ENCODE measurements around the gene CNDP1.

Gene CNDP1

DNA sequence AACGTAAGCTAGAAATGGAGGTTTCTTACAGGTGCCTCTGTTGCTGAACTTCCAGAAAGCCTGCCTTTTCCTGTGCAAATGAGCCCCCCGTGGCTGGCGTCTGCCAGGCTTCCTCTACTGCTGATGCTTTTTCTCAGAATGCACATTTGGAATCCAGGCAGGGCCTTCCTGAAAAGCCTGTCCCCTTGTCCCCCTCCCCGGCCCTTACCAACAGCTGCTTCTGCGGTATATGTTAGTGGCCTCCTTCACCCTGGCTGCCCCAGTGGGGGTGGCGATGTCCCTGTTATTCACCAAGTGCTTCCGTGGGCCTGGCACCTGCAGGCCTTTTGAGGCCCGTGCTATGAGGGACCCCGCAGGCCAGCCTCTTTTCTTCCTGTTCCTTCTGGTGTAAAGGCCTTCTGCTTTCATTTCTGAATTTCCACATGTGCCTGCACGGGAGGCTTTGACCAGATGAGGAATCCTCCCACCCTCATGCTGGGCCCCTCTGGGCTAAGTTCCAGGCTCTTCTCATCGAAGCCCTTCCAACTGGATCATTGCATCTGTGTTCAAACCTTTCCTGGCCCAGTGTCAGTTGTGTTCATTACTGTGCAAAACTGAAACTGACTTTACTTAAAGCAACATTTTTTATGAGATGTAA is 27.7 kb upstream of the CNDP1 start:
- Histone ChIP-seq H3K36me3 (ENCODE audit: control insufficient read depth, insufficient read depth, low read length) (peaks cover 79% of the 10 kb centered on the region), H3K9me3 (ENCODE audit: control insufficient read depth, low read length) (no peaks in the 10 kb centered on the region), H3K27ac (ENCODE audit: insufficient read depth, low read length, poor library complexity, severe bottlenecking) (no peak overlapping the region), H3K27me3 (replicated peaks; ENCODE audit: control insufficient read depth, insufficient read depth, low read length, poor library complexity, severe bottlenecking) (no peaks in the 10 kb centered on the region), H3K4me1 (ENCODE audit: control insufficient read depth, insufficient read depth, low read length, poor library complexity, severe bottlenecking) (no peaks in the 10 kb centered on the region), H3K4me3 (ENCODE audit: insufficient read depth, low read depth, low read length, poor library complexity, severe bottlenecking) (no peak overlapping the region)
- DNase-seq, result no peak

DNA sequence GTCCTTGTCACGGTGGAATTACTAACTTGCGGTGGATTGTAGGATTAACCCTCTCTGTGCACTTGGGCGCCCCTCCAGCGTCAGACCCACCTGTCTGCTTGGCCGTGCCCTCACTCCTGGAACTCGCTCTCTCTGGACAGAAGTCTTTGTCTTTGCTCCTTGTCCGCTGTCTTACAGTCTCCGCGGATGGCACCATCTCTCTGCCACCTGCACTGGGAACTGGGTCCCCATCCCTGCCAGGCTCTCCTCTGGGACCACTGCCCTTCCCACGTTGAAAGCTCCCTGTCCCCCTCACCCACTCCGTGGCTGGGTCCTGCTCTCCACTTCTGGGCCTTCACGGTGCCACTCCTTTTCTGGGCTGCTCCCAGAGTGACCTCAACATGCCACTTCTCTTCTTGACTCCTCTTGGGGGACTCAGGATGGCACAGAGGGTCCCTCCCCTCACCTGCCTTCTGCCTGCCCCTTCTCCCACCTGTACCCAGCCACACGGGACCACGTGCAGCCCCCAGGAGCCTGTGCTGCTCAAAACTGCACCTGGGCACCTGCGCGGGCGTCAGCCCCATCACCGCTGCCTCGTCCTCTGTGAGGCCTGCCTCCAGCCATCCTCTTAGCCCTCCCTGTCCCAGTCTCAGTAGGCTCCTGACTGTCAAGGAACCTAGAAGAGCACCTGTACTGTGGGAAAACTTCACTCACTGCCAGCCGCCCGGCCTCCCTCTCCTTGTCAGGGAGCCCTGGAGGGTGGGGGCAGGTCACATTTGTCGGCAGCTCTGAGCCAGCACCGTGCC is 27.0 kb upstream of the CNDP1 start:
- H3K27me3 ChIP-seq (replicated peaks; ENCODE audit: control insufficient read depth, insufficient read depth, low read length, poor library complexity, severe bottlenecking), result no peaks in the 10 kb centered on the region
- H3K36me3 ChIP-seq (ENCODE audit: control insufficient read depth, insufficient read depth, low read length), result peaks cover 84% of the 10 kb centered on the region
- H3K9me3 ChIP-seq (ENCODE audit: control insufficient read depth, low read length), result no peaks in the 10 kb centered on the region
- H3K4me1 ChIP-seq (ENCODE audit: control insufficient read depth, insufficient read depth, low read length, poor library complexity, severe bottlenecking), result no peaks in the 10 kb centered on the region
- DNase-seq, result no peak
- no peak overlapping the region for H3K4me3 ChIP-seq (ENCODE audit: insufficient read depth, low read depth, low read length, poor library complexity, severe bottlenecking)
- H3K27ac ChIP-seq (ENCODE audit: insufficient read depth, low read length, poor library complexity, severe bottlenecking), result no peak overlapping the region

DNA sequence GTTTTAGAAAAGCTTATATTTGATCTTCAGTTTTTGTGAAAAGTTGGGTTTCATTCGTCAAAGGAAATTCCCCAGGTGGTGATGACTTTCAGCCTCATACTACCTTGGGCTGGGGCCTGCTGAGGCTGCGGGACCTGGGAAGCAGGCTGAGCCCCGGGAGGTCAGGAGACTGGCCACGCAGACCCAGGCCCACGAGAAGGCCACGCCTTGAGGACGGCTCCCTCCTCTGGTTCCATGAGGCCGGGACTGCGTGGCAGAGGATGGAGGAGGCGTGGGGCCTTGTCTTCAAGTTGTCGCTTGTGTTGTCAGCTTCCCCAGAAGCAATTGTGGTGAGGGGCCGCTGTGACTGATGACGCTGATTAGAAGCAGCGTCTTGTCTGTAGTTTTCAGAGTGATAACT is 26.4 kb upstream of the CNDP1 start:
- H3K9me3 ChIP-seq (ENCODE audit: control insufficient read depth, low read length), result no peaks in the 10 kb centered on the region
- H3K27me3 ChIP-seq (replicated peaks; ENCODE audit: control insufficient read depth, insufficient read depth, low read length, poor library complexity, severe bottlenecking), result no peaks in the 10 kb centered on the region
- H3K27ac ChIP-seq (ENCODE audit: insufficient read depth, low read length, poor library complexity, severe bottlenecking), result no peak overlapping the region
- no peak overlapping the region for H3K4me3 ChIP-seq (ENCODE audit: insufficient read depth, low read depth, low read length, poor library complexity, severe bottlenecking)
- DNase-seq, result no peak
- H3K4me1 ChIP-seq (ENCODE audit: control insufficient read depth, insufficient read depth, low read length, poor library complexity, severe bottlenecking), result no peaks in the 10 kb centered on the region
- peaks cover 84% of the 10 kb centered on the region for H3K36me3 ChIP-seq (ENCODE audit: control insufficient read depth, insufficient read depth, low read length)

DNA sequence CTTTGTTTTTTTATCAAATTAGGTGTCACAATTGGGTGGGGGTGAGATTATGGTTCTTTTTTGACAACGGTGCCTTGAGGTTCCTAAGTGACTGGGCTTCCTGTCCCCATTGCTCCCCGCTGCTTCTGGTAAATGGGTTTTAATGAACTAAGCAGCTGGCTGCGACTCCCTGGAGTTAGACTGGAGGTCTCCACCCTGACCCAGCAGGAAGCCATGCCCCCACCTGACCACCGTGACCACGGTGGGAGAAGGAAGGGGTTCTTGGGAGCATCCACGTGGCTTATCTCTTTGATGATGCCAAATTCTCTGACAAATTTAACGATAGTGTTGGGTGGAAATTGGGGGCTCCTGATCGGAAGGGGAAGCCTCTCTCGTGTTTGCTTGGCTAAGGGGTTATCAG is 25.9 kb upstream of the CNDP1 start:
- no peak for DNase-seq
- H3K9me3 ChIP-seq (ENCODE audit: control insufficient read depth, low read length), result no peaks in the 10 kb centered on the region
- H3K27me3 ChIP-seq (replicated peaks; ENCODE audit: control insufficient read depth, insufficient read depth, low read length, poor library complexity, severe bottlenecking), result no peaks in the 10 kb centered on the region
- H3K27ac ChIP-seq (ENCODE audit: insufficient read depth, low read length, poor library complexity, severe bottlenecking), result no peak overlapping the region
- peaks cover 84% of the 10 kb centered on the region for H3K36me3 ChIP-seq (ENCODE audit: control insufficient read depth, insufficient read depth, low read length)
- H3K4me3 ChIP-seq (ENCODE audit: insufficient read depth, low read depth, low read length, poor library complexity, severe bottlenecking), result no peak overlapping the region
- no peaks in the 10 kb centered on the region for H3K4me1 ChIP-seq (ENCODE audit: control insufficient read depth, insufficient read depth, low read length, poor library complexity, severe bottlenecking)

DNA sequence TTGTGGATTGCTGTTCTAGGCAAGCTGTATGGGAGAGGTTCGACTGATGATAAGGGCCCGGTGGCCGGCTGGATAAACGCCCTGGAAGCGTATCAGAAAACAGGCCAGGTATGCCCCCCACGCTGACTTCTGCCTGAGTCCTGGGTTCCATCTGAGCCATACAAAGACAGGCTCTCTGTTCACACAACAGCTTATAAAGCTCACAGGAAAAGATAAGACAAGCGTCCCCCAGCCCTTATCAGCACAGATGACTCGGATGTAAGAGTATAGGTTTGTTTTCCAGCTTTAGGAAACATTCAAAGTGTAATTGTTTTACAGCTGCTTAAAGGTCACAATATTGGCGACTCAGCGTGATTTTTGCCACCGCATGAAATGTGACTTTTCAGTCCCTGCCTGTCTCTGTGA is 25.5 kb upstream of the CNDP1 start:
- H3K9me3 ChIP-seq (ENCODE audit: control insufficient read depth, low read length), result no peaks in the 10 kb centered on the region
- H3K27ac ChIP-seq (ENCODE audit: insufficient read depth, low read length, poor library complexity, severe bottlenecking), result no peak overlapping the region
- DNase-seq, result no peak
- no peaks in the 10 kb centered on the region for H3K4me1 ChIP-seq (ENCODE audit: control insufficient read depth, insufficient read depth, low read length, poor library complexity, severe bottlenecking)
- H3K4me3 ChIP-seq (ENCODE audit: insufficient read depth, low read depth, low read length, poor library complexity, severe bottlenecking), result no peak overlapping the region
- no peaks in the 10 kb centered on the region for H3K27me3 ChIP-seq (replicated peaks; ENCODE audit: control insufficient read depth, insufficient read depth, low read length, poor library complexity, severe bottlenecking)
- peaks cover 85% of the 10 kb centered on the region for H3K36me3 ChIP-seq (ENCODE audit: control insufficient read depth, insufficient read depth, low read length)

DNA sequence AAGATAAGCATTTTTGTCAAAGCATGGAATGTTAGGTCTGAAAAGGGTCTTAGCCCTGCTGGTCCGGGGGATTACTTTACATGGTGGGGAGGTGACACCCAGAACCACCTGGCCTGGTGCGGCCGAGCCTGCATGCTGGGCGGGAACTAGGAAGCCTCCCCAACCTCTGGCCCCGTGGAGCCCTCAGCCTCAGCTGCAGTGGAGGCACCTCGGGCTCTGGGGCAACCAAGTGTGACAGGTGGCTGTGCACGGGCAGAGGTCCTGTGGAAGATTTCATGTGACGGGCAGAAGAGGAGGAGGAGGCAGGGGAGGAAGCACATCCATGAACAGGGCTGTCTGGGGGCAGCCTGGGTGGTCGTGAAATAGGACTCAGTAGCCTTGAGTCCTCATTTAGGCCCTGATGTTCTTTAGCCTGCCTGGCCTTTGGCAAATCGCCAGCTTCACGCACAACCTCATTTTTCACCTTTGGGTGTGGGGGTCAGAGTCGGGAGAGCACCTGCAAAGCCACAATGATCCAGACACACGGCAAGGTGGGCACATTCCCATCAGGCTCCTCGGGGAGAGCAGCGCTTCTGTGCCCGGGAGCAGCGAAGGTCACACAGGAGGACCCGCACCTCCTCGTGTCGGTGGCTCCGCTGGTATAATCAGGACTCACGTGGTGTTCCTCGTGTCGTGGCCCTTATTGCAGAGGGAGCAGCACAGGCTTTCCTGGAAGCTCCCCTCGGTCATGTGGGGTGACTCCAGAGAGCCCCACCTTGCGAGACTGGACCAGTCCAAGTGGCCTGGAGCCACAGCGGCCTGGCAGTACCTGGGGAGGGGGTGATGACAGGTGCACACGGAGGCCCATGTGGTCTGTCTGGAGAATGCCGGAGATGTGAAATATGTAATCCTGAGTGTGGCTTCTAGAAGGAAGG is 24.2 kb upstream of the CNDP1 start:
- Histone ChIP-seq H3K27ac (ENCODE audit: insufficient read depth, low read length, poor library complexity, severe bottlenecking) (no peak overlapping the region), H3K4me3 (ENCODE audit: insufficient read depth, low read depth, low read length, poor library complexity, severe bottlenecking) (no peak overlapping the region), H3K36me3 (ENCODE audit: control insufficient read depth, insufficient read depth, low read length) (peaks cover 80% of the 10 kb centered on the region), H3K27me3 (replicated peaks; ENCODE audit: control insufficient read depth, insufficient read depth, low read length, poor library complexity, severe bottlenecking) (no peaks in the 10 kb centered on the region), H3K9me3 (ENCODE audit: control insufficient read depth, low read length) (no peaks in the 10 kb centered on the region), H3K4me1 (ENCODE audit: control insufficient read depth, insufficient read depth, low read length, poor library complexity, severe bottlenecking) (no peaks in the 10 kb centered on the region)
- no peak for DNase-seq

DNA sequence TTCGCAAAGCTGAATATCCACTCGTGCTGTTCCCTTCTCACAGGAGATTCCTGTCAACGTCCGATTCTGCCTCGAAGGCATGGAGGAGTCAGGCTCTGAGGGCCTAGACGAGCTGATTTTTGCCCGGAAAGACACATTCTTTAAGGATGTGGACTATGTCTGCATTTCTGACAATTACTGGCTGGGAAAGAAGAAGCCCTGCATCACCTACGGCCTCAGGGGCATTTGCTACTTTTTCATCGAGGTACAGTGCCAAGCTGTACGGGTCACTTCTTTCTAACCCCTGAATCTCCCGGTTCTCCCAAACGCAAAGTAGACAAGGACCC is 23.6 kb upstream of the CNDP1 start:
- H3K36me3 ChIP-seq (ENCODE audit: control insufficient read depth, insufficient read depth, low read length), result peaks cover 86% of the 10 kb centered on the region
- no peak overlapping the region for H3K27ac ChIP-seq (ENCODE audit: insufficient read depth, low read length, poor library complexity, severe bottlenecking)
- no peaks in the 10 kb centered on the region for H3K27me3 ChIP-seq (replicated peaks; ENCODE audit: control insufficient read depth, insufficient read depth, low read length, poor library complexity, severe bottlenecking)
- DNase-seq, result no peak
- no peak overlapping the region for H3K4me3 ChIP-seq (ENCODE audit: insufficient read depth, low read depth, low read length, poor library complexity, severe bottlenecking)
- H3K4me1 ChIP-seq (ENCODE audit: control insufficient read depth, insufficient read depth, low read length, poor library complexity, severe bottlenecking), result no peaks in the 10 kb centered on the region
- H3K9me3 ChIP-seq (ENCODE audit: control insufficient read depth, low read length), result no peaks in the 10 kb centered on the region

DNA sequence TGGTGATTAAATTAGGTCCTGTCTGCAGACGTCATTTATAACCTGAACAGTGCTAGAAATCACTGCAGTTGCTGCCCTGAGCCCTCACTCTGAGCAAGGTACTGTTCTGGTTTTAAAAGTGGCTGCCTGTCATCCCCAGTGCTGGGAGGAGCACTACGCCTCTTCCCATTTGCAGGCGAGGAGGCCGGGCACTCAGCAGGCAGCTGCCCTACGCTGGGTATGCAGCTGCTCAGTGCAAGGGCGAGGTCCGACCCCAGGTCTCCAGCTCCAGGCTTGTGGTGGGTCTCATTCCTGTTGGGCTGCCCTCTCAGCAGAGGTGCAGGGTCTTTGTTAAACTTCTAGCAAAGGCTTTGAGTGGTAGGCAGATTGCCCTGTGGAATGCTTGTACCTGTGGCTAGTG is 22.5 kb upstream of the CNDP1 start:
- no peak overlapping the region for H3K4me3 ChIP-seq (ENCODE audit: insufficient read depth, low read depth, low read length, poor library complexity, severe bottlenecking)
- H3K9me3 ChIP-seq (ENCODE audit: control insufficient read depth, low read length), result no peaks in the 10 kb centered on the region
- peaks cover 89% of the 10 kb centered on the region for H3K36me3 ChIP-seq (ENCODE audit: control insufficient read depth, insufficient read depth, low read length)
- DNase-seq, result no peak
- H3K4me1 ChIP-seq (ENCODE audit: control insufficient read depth, insufficient read depth, low read length, poor library complexity, severe bottlenecking), result no peaks in the 10 kb centered on the region
- H3K27ac ChIP-seq (ENCODE audit: insufficient read depth, low read length, poor library complexity, severe bottlenecking), result no peak overlapping the region
- no peaks in the 10 kb centered on the region for H3K27me3 ChIP-seq (replicated peaks; ENCODE audit: control insufficient read depth, insufficient read depth, low read length, poor library complexity, severe bottlenecking)

DNA sequence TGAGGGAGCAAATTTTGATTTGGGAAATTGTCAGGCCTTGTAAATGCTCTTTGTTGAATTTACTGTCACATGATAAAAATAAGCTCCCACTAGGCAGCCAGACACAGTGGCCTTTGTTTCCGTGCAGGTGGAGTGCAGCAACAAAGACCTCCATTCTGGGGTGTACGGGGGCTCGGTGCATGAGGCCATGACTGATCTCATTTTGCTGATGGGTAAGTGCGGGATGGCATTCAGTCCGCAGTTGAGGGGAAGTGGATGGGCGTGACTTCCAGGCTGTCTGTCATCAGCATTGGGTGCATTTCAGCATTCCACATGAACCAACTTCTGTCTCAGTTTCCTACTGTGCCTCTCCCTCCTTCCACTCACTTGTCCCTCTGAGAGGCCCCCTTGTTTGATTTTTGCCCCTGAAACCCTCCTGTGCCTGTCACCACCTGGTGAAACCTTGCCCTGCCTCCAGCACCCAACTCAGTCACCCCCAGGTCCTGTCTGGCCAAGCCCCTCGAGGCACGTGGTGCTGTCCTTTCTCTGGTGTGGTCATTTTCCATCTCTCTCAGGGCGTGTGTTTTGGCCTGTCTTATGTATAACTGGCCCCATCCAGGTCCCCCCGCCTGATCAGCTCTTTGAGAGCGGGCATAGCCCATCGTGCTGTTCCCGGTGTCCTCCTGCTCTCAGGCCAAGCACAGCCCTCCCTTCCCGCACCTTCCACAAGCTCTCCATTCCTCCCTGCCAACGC is 21.8 kb upstream of the CNDP1 start:
- no peak for DNase-seq
- Histone ChIP-seq H3K27me3 (replicated peaks; ENCODE audit: control insufficient read depth, insufficient read depth, low read length, poor library complexity, severe bottlenecking) (no peaks in the 10 kb centered on the region), H3K4me3 (ENCODE audit: insufficient read depth, low read depth, low read length, poor library complexity, severe bottlenecking) (no peak overlapping the region), H3K36me3 (ENCODE audit: control insufficient read depth, insufficient read depth, low read length) (peaks cover 89% of the 10 kb centered on the region), H3K9me3 (ENCODE audit: control insufficient read depth, low read length) (no peaks in the 10 kb centered on the region), H3K4me1 (ENCODE audit: control insufficient read depth, insufficient read depth, low read length, poor library complexity, severe bottlenecking) (no peaks in the 10 kb centered on the region), H3K27ac (ENCODE audit: insufficient read depth, low read length, poor library complexity, severe bottlenecking) (no peak overlapping the region)
